Retina (tissue), 1 donor: ENCODE results near the gene SLC22A4.

Source experiments
- DNase-seq: peaks from one replicate; pipeline ENCODE4 v3.0.0-alpha.2; 2016

SLC22A4 gene

GRCh38 chr5:132344775-132345514, 50.8 kb downstream of the SLC22A4 start:
- no peak for DNase-seq

GRCh38 chr5:132353486-132353995, 59.3 kb downstream of the SLC22A4 start:
- DNase-seq, result no peak

GRCh38 chr5:132354381-132355139, 60.4 kb downstream of the SLC22A4 start:
- DNase-seq, result no peak

- DNase-seq, result no peak
Observed at GRCh38 chr5:132355140-132355765, 61.1 kb downstream of the SLC22A4 start.

- no peak for DNase-seq
Observed at GRCh38 chr5:132358775-132359174, 64.6 kb downstream of the SLC22A4 start.

GRCh38 chr5:132362086-132362485, 67.9 kb downstream of the SLC22A4 start:
- DNase-seq, result no peak

GRCh38 chr5:132363431-132364112, 69.4 kb downstream of the SLC22A4 start:
- DNase-seq, result no peak

- no peak for DNase-seq
Observed at GRCh38 chr5:132364319-132364718, 70.1 kb downstream of the SLC22A4 start.

GRCh38 chr5:132365213-132365612, 71.0 kb downstream of the SLC22A4 start:
- no peak for DNase-seq

GRCh38 chr5:132368186-132368585, 74.0 kb downstream of the SLC22A4 start:
- DNase-seq, result no peak

GRCh38 chr5:132369007-132369473, 74.8 kb downstream of the SLC22A4 start:
- no peak for DNase-seq

- peak; percentile 92 for DNase-seq
Observed at GRCh38 chr5:132369474-132370180, 75.4 kb downstream of the SLC22A4 start, which contains the start of gene SLC22A5. SLC22A5 (plus strand) TSS chr5:132369710; CDS start chr5:132369973, 263 bp downstream.

GRCh38 chr5:132370181-132370970, 76.2 kb downstream of the SLC22A4 start:
- DNase-seq, result no peak

- DNase-seq, result no peak
Observed at GRCh38 chr5:132370971-132371602, 76.9 kb downstream of the SLC22A4 start.

GRCh38 chr5:132371603-132371994, 77.4 kb downstream of the SLC22A4 start:
- no peak for DNase-seq

GRCh38 chr5:132372127-132372526, 77.9 kb downstream of the SLC22A4 start:
- DNase-seq, result no peak

- DNase-seq, result no peak
Observed at GRCh38 chr5:132372542-132372941, 78.3 kb downstream of the SLC22A4 start.

- DNase-seq, result no peak
Observed at GRCh38 chr5:132375957-132376356, 81.8 kb downstream of the SLC22A4 start.

GRCh38 chr5:132376694-132377641, 82.8 kb downstream of the SLC22A4 start:
- no peak for DNase-seq
